HG03066 (cell line): ENCODE data around the gene TH.
"Not testable (repeated sequence)": the region's sequence is repeated elsewhere in the genome, so short reads cannot be mapped to it uniquely, and the experiment has no call there.

Source experiments
- ATAC-seq: cut with Tn5 transposase; IDR thresholded peaks from one replicate; pipeline ENCODE4 v1.9.1; 2021; ENCODE audit warnings: low read depth; ENCODE audit not compliant: unreplicated experiment

TH gene

GRCh38 chr11:2196970-2197770, 25.6 kb upstream of the TH start:
- ATAC-seq: no peak

- no peak for ATAC-seq
Observed at GRCh38 chr11:2195756-2196088, 24.1 kb upstream of the TH start.

GRCh38 chr11:2194877-2195755, 23.5 kb upstream of the TH start:
- ATAC-seq: no peak

GRCh38 chr11:2193888-2194595, 22.4 kb upstream of the TH start:
- not testable (repeated sequence) for ATAC-seq

- no peak for ATAC-seq
Observed at GRCh38 chr11:2193099-2193887, 21.7 kb upstream of the TH start.

GRCh38 chr11:2192435-2192834, 20.8 kb upstream of the TH start:
- ATAC-seq: no peak

GRCh38 chr11:2191883-2192282, 20.3 kb upstream of the TH start:
- no peak for ATAC-seq

GRCh38 chr11:2190657-2191471, 19.2 kb upstream of the TH start:
- no peak for ATAC-seq

- ATAC-seq: no peak
Observed at GRCh38 chr11:2189938-2190656, 18.5 kb upstream of the TH start.

GRCh38 chr11:2188745-2189144, 17.1 kb upstream of the TH start:
- ATAC-seq: no peak

- ATAC-seq: no peak
Observed at GRCh38 chr11:2187280-2187707, 15.7 kb upstream of the TH start.

- ATAC-seq: no peak
Observed at GRCh38 chr11:2186669-2187279, 15.2 kb upstream of the TH start.

- no peak for ATAC-seq
Observed at GRCh38 chr11:2185324-2186085, 13.9 kb upstream of the TH start.

GRCh38 chr11:2182692-2183474, 11.3 kb upstream of the TH start:
- ATAC-seq: no peak

- no peak for ATAC-seq
Observed at GRCh38 chr11:2182075-2182474, 10.5 kb upstream of the TH start.

- no peak for ATAC-seq
Observed at GRCh38 chr11:2180789-2181370, 9.3 kb upstream of the TH start.

GRCh38 chr11:2180347-2180746, 8.7 kb upstream of the TH start:
- no peak for ATAC-seq
